Coronary artery (tissue), 2 donors: Measurements from ENCODE around the gene NXT1.

ENCODE experiments used
- DNase-seq: peaks from one replicate; pipeline ENCODE4 v3.0.0-alpha.2; 2017; ENCODE audit warnings: low spot score
- H3K27ac ChIP-seq, 2 donors: fragments of 200-600 bp; sonication (generic); one replicate each; pipeline ENCODE4 v1.5.1; 2016 to 2019
- H3K4me3 ChIP-seq: fragments of 200-600 bp; sonication (generic); 2 replicates; pipeline ENCODE4 v1.5.1; 2016; ENCODE audit warnings: mild to moderate bottlenecking, moderate library complexity
- TF ChIP-seq, protein P1 (sequence below): fragments of 200-600 bp; sonication (generic); IDR thresholded peaks from one replicate; pipeline ENCODE4 v1.5.1; 2019; ENCODE audit warnings: antibody characterized with exemption

NXT1 gene

DNA sequence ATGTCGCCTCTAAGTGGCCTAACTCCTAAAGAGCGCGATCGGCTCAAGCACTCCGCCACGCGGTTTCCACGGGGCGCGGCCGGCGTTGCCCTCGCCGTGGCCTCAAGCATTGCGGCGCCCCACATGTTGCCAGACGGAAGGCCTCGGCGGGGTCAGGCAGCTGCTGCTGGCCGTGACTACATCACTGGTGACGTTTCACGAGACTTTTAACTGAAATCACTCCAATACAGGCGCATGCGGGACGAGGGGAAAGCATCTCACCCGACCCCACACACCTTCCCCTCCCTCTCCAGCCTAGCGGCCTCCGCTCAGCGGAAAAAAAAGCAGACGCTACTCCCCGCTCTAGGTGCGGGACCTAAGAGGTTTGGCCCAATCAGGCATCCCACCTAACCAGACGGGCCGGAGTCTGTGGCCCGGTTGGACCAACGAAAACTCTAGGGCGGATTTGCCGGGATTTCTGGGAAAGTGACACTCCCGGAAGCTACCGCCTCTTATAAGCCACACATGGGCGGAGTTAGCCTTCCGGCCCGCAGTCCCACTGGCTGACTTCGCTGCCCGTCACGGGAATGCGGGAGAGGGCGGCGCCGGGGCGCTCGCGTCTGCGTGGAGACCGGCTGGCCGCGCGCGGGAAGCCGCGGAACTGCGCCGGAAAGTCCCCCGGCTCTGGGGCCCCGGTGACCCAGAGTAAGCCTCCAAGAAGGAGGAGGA lies at the start of gene NXT1:
Gene NXT1, plus strand, starts transcription at position 596 of the 708 bp plus-strand sequence. CDS start 3,251 bp downstream, outside the sequence.
- Histone ChIP-seq H3K4me3 (peak within 1 kb of the TSS; percentile 95), H3K27ac (peak within 1 kb of the TSS; percentile 97 to 100)
- DNase-seq: peak; percentile 99
- TF ChIP-seq, protein P1, sequence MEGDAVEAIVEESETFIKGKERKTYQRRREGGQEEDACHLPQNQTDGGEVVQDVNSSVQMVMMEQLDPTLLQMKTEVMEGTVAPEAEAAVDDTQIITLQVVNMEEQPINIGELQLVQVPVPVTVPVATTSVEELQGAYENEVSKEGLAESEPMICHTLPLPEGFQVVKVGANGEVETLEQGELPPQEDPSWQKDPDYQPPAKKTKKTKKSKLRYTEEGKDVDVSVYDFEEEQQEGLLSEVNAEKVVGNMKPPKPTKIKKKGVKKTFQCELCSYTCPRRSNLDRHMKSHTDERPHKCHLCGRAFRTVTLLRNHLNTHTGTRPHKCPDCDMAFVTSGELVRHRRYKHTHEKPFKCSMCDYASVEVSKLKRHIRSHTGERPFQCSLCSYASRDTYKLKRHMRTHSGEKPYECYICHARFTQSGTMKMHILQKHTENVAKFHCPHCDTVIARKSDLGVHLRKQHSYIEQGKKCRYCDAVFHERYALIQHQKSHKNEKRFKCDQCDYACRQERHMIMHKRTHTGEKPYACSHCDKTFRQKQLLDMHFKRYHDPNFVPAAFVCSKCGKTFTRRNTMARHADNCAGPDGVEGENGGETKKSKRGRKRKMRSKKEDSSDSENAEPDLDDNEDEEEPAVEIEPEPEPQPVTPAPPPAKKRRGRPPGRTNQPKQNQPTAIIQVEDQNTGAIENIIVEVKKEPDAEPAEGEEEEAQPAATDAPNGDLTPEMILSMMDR: no peak

DNA sequence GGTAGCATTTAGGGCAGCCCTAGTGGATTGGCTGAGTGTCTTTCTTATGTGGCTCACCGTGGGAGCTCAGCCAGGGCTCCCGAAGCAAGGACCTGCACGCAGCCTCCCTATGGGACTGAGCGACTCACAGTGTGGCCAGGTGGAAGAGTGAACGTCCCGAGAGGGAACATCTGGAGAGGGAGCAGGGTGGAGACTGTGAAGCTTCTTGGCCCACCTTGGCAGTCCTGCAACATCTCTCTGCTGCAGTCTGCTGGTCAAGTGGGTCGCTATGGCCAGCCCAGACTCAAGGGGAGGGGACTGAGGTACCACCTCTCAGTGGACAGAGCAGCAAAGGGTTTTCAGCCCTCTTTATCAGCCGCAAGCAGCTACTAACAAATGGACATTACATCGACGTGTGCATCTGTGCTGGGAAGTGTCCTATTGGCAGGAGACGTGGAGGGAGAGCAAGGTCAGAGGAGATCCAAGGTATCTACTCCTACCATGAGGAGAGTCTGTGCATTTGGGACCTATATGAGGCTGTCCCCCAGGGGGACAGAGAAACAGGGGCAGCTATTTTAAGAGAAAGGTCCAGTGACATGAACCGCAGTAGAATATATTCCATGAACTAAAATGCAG lies 49.0 kb upstream of the NXT1 start:
- TF ChIP-seq, protein P1: no peak
- H3K4me3 ChIP-seq: no peak overlapping the region
- DNase-seq: peak; percentile 38

DNA sequence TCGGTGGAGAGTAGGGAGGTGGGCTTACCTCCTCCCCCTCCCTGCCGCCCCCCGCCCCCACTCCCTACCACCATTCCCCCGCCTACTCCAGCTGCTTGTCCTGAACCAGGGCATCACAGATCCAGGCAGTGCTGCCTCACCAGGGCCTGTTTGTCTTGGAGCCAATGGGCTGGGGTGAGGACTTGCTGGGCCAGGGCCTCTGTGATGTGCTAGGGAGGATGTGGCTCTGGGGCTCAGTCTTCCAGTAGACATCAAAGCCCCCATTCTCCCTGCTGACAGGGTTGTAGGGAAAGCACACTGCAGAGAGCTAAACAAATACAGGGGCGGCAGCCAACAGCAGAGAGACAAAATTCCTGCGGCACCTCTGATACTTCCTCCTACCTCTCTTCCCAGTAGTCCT lies 48.2 kb upstream of the NXT1 start:
- DNase-seq: peak; percentile 60
- TF ChIP-seq, protein P1: no peak
- H3K4me3 ChIP-seq: no peak overlapping the region
- peak overlapping the region in 1 of 2 donors; percentile 22 for H3K27ac ChIP-seq

More for the DNA sequence above, 49.0 kb upstream of the NXT1 start:
- no peak overlapping the region for H3K27ac ChIP-seq

DNA sequence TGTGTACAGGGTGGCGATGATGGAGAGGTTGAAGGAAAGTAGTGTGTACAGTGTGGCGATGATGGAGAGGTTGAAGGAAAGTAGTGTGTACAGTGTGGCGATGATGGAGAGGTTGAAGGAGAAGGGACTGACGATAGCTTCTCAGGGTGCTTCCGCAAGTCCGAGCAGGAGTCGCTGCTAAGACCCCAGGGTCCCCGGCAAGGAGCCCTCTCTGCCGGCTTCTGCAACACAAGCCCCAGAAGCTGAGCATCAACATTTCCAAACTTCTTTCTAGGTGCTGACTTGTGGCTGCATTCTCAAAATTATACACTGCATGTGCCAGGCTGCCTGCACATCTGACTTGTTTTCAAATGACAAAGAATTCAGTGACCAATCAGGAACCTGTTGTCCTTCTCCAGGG lies 47.8 kb upstream of the NXT1 start:
- TF ChIP-seq, protein P1: no peak
- H3K27ac ChIP-seq: peak overlapping the region in 1 of 2 donors; percentile 22
- H3K4me3 ChIP-seq: no peak overlapping the region
- no peak for DNase-seq

DNA sequence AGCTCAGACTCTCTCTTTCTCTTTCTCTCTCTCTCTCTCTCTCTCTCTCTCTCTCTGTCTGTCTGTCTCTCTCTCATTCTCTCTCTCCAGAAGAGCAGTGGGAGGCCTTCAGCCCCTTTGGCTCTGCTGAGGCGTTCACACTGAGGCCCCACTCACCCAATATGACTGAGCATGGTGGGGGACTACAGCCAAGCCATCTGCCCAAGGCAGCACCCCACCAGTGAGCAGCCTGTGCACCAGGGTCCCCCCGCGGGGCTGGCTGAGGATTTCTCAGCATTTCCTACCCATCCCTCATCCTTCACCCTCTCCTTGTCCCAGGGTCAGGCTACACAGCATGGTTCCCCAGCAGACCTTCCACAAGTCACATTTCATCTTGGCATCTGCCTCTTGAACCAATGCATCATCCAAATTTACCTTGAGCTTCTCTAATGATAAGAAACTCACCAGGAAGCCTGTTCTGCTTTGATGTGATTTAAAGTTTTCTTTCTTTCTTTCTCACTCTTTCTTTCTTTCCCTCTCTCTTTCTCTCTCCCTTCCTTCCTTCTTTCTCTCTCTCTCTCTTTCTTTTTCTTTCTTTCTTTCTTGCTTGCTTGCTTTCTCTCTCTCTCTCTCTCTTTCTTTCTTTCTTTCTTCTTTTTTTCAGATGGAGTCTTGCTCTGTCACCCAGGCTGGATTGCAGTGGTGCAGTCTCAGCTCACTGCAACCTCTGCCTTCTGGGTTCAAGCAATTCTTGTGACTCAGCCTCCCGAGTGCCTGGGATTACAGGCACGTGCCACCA lies 47.1 kb upstream of the NXT1 start:
- H3K4me3 ChIP-seq: no peak overlapping the region
- TF ChIP-seq, protein P1: no peak
- no peak for DNase-seq
- H3K27ac ChIP-seq: peak overlapping the region in 1 of 2 donors; percentile 85

DNA sequence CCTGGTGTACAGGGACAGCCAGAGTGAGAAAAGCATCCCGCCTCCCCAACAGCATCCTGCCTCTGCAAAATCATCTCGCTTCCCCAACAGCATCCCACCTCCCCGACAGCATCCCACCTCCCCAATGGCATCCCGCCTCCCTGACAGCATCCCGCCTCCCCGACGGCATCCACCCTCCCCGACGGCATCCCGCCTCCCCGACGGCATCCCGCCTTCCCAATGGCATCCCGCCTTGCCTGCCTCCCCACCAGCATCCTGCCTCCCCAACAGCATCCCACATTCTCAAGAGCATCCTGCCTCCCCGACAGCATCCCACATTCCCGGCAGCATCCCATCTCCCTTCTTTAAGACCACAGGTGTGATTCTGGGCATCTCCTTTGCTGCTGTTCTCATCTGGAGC lies 46.0 kb upstream of the NXT1 start:
- Histone ChIP-seq H3K27ac (peak overlapping the region in 1 of 2 donors; percentile 85), H3K4me3 (peak overlapping the region; percentile 16)
- no peak for DNase-seq
- TF ChIP-seq, protein P1: no peak
